GM12865 (cell line): ENCODE measurements around the gene SYCP2.

Source experiments
- DNase-seq: peaks from one replicate; pipeline ENCODE4 v3.0.0; 2010; ENCODE audit warnings: low read depth
- H3K4me3 ChIP-seq: 2 replicates; pipeline ENCODE4 v1.5.1; 2011; ENCODE audit warnings: mild to moderate bottlenecking, low read depth, low read length, control low read depth
- CTCF ChIP-seq: IDR thresholded peaks from 2 replicates; pipeline ENCODE4 v1.5.1; 2011; ENCODE audit warnings: low read length, control low read depth, low read depth, inconsistent platforms; ENCODE audit not compliant: insufficient read depth; ENCODE audit errors: missing control alignments

The SYCP2 gene

GRCh38 chr20:59819496-59820203 lies 113.8 kb downstream of the SYCP2 start:
- DNase-seq, result no peak
- TF ChIP-seq CTCF, result no peak
- H3K4me3 ChIP-seq, result no peak overlapping the region

GRCh38 chr20:59818911-59819310 lies 114.5 kb downstream of the SYCP2 start:
- no peak for DNase-seq
- no peak overlapping the region for H3K4me3 ChIP-seq
- no peak for TF ChIP-seq CTCF

GRCh38 chr20:59817846-59818615 lies 115.4 kb downstream of the SYCP2 start:
- TF ChIP-seq CTCF, result no peak
- no peak for DNase-seq
- H3K4me3 ChIP-seq, result no peak overlapping the region

GRCh38 chr20:59817406-59817805 lies 116.0 kb downstream of the SYCP2 start:
- TF ChIP-seq CTCF, result no peak
- DNase-seq, result no peak
- H3K4me3 ChIP-seq, result no peak overlapping the region

GRCh38 chr20:59816146-59816738 lies 117.2 kb downstream of the SYCP2 start:
- no peak for TF ChIP-seq CTCF
- no peak overlapping the region for H3K4me3 ChIP-seq
- DNase-seq, result no peak

- no peak overlapping the region for H3K4me3 ChIP-seq
- no peak for TF ChIP-seq CTCF
- DNase-seq, result no peak
Measured at GRCh38 chr20:59814840-59815340, 118.5 kb downstream of the SYCP2 start.
